Stimulated activated CD4-positive, alpha-beta T cell treated with anti-CD3 and anti-CD28 coated beads, TNF-alpha, amount 100 ng/mL, for 4 hours (primary cell): ENCODE results near the gene CTPS1.

Source experiments
- DNase-seq, 3 experiments: peaks; one replicate each; pipeline ENCODE4 v3.0.0-alpha.2; 2020; ENCODE audit warnings: low read depth in 3 of 3

The CTPS1 gene

GRCh38 chr1:40979241-40980067 lies at the start of gene CTPS1:
Gene CTPS1, plus strand, starts transcription at chr1:40979696. Its CDS starts 3,595 bp downstream, at chr1:40983291.
- peak; percentile 93 to 97 (median 94) for DNase-seq

GRCh38 chr1:40930174-40930964 lies 49.1 kb upstream of the CTPS1 start:
- DNase-seq = no peak

GRCh38 chr1:40931601-40932000 lies 47.9 kb upstream of the CTPS1 start:
- no peak for DNase-seq

GRCh38 chr1:40932006-40932405 lies 47.5 kb upstream of the CTPS1 start:
- DNase-seq = no peak

GRCh38 chr1:40936931-40937339 lies 42.6 kb upstream of the CTPS1 start:
- DNase-seq = no peak

GRCh38 chr1:40938393-40938792 lies 41.1 kb upstream of the CTPS1 start:
- no peak for DNase-seq

- DNase-seq = no peak
Observed at GRCh38 chr1:40939320-40940059, 40.0 kb upstream of the CTPS1 start.

- no peak for DNase-seq
Observed at GRCh38 chr1:40944326-40944725, 35.2 kb upstream of the CTPS1 start.

GRCh38 chr1:40944841-40945430 lies 34.6 kb upstream of the CTPS1 start:
- DNase-seq = no peak

GRCh38 chr1:40945491-40945973 lies 34.0 kb upstream of the CTPS1 start:
- DNase-seq = no peak

GRCh38 chr1:40948741-40949443 lies 30.6 kb upstream of the CTPS1 start:
- peak in 2 of 3 experiments; percentile 30 to 35 for DNase-seq

GRCh38 chr1:40949563-40949962 lies 29.9 kb upstream of the CTPS1 start:
- no peak for DNase-seq

- DNase-seq = peak; percentile 24 to 38 (median 38)
Observed at GRCh38 chr1:40951943-40952743, 27.4 kb upstream of the CTPS1 start.

GRCh38 chr1:40952744-40953315 lies 26.7 kb upstream of the CTPS1 start:
- DNase-seq = no peak

GRCh38 chr1:40954626-40955025 lies 24.9 kb upstream of the CTPS1 start:
- no peak for DNase-seq

- no peak for DNase-seq
Observed at GRCh38 chr1:40955266-40955665, 24.2 kb upstream of the CTPS1 start.

GRCh38 chr1:40956407-40956806 lies 23.1 kb upstream of the CTPS1 start:
- DNase-seq = no peak

GRCh38 chr1:40958210-40958609 lies 21.3 kb upstream of the CTPS1 start:
- no peak for DNase-seq

- no peak for DNase-seq
Observed at GRCh38 chr1:40965531-40965930, 14.0 kb upstream of the CTPS1 start.

GRCh38 chr1:40966417-40966816 lies 13.1 kb upstream of the CTPS1 start:
- DNase-seq = no peak
